T-helper 1 cell treated with Interleukin-12 subunit alpha and Interleukin-12 subunit beta and Interleukin-4 antibody, amounts not matched to agents 30 μg/mL and 1 μg/mL, for 36 hours (primary cell): Measurements from ENCODE around the gene HOXA2.

ENCODE experiments used
- H3K27ac Mint-ChIP-seq: one replicate; pipeline ENCODE4 v1.8.0; 2021; ENCODE audit warnings: mild to moderate bottlenecking, mixed read lengths
- H3K27me3 Mint-ChIP-seq: one replicate; pipeline ENCODE4 v1.8.0; 2021; ENCODE audit warnings: low read depth, mixed read lengths
- H3K36me3 Mint-ChIP-seq: one replicate; pipeline ENCODE4 v1.8.0; 2021; ENCODE audit warnings: low read depth, mixed read lengths
- H3K4me1 Mint-ChIP-seq: one replicate; pipeline ENCODE4 v1.8.0; 2021; ENCODE audit warnings: low read depth, mixed read lengths
- H3K4me3 Mint-ChIP-seq: one replicate; pipeline ENCODE4 v1.8.0; 2021; ENCODE audit warnings: mild to moderate bottlenecking, moderate library complexity, mixed read lengths
- H3K9me3 Mint-ChIP-seq: one replicate; pipeline ENCODE4 v1.8.0; 2021; ENCODE audit warnings: mixed read lengths

HOXA2 gene

GRCh38 chr7:27102581-27103442 is at the start of gene HOXA2:
Gene HOXA2 (minus strand): TSS chr7:27102683. CDS start chr7:27102500, 183 bp downstream.
- Mint-ChIP-seq H3K9me3 (no peaks in the 10 kb centered on the region), H3K27ac (no peak within 1 kb of the TSS), H3K27me3 (peaks cover 74% of the 10 kb centered on the region), H3K4me1 (peaks cover 8% of the 10 kb centered on the region), H3K36me3 (peaks cover 20% of the 10 kb centered on the region), H3K4me3 (no peak within 1 kb of the TSS)

GRCh38 chr7:27151341-27151930 is 49.0 kb upstream of the HOXA2 start:
- Mint-ChIP-seq H3K4me1 (peaks cover 17% of the 10 kb centered on the region), H3K4me3 (peak overlapping the region; percentile 65), H3K36me3 (peaks cover 3% of the 10 kb centered on the region), H3K27me3 (peaks cover 93% of the 10 kb centered on the region), H3K9me3 (no peaks in the 10 kb centered on the region), H3K27ac (peak overlapping the region; percentile 52)

- Mint-ChIP-seq H3K27me3 (peaks cover 94% of the 10 kb centered on the region), H3K4me3 (peak overlapping the region; percentile 65), H3K4me1 (peaks cover 17% of the 10 kb centered on the region), H3K27ac (peak overlapping the region; percentile 49), H3K9me3 (no peaks in the 10 kb centered on the region), H3K36me3 (peaks cover 3% of the 10 kb centered on the region)
These were observed 48.3 kb upstream of the HOXA2 start for GRCh38 chr7:27150568-27151340.

- Mint-ChIP-seq H3K4me1 (peaks cover 14% of the 10 kb centered on the region), H3K27ac (peak overlapping the region; percentile 49), H3K4me3 (peak overlapping the region; percentile 40), H3K27me3 (peaks cover 89% of the 10 kb centered on the region), H3K36me3 (no peaks in the 10 kb centered on the region), H3K9me3 (no peaks in the 10 kb centered on the region)
These were observed 47.5 kb upstream of the HOXA2 start for GRCh38 chr7:27149842-27150567.

GRCh38 chr7:27148756-27149641 is 46.5 kb upstream of the HOXA2 start:
- no peak overlapping the region for H3K27ac Mint-ChIP-seq

GRCh38 chr7:27148031-27148755 is 45.7 kb upstream of the HOXA2 start:
- Mint-ChIP-seq H3K4me3 (no peak overlapping the region), H3K9me3 (no peaks in the 10 kb centered on the region), H3K27me3 (peaks cover 72% of the 10 kb centered on the region), H3K4me1 (peaks cover 9% of the 10 kb centered on the region), H3K36me3 (no peaks in the 10 kb centered on the region), H3K27ac (no peak overlapping the region)

More at GRCh38 chr7:27148756-27149641, 46.5 kb upstream of the HOXA2 start:
- Mint-ChIP-seq H3K27me3 (peaks cover 80% of the 10 kb centered on the region), H3K9me3 (no peaks in the 10 kb centered on the region), H3K36me3 (no peaks in the 10 kb centered on the region), H3K4me1 (peaks cover 12% of the 10 kb centered on the region), H3K4me3 (no peak overlapping the region)

- Mint-ChIP-seq H3K9me3 (no peaks in the 10 kb centered on the region), H3K4me3 (no peak within 1 kb of the TSS), H3K4me1 (peaks cover 9% of the 10 kb centered on the region), H3K27me3 (peaks cover 66% of the 10 kb centered on the region), H3K36me3 (no peaks in the 10 kb centered on the region), H3K27ac (no peak within 1 kb of the TSS)
These were observed 44.9 kb upstream of the HOXA2 start, which contains the start of gene HOXA6 for GRCh38 chr7:27147199-27148030. Gene HOXA6 (minus strand): TSS chr7:27147774. CDS start chr7:27147749, 25 bp downstream.

GRCh38 chr7:27146491-27147198 is 44.2 kb upstream of the HOXA2 start:
- H3K4me1 Mint-ChIP-seq = peaks cover 7% of the 10 kb centered on the region
- no peaks in the 10 kb centered on the region for H3K36me3 Mint-ChIP-seq
- no peaks in the 10 kb centered on the region for H3K9me3 Mint-ChIP-seq
- no peak overlapping the region for H3K4me3 Mint-ChIP-seq
- no peak overlapping the region for H3K27ac Mint-ChIP-seq
- peaks cover 58% of the 10 kb centered on the region for H3K27me3 Mint-ChIP-seq

- Mint-ChIP-seq H3K9me3 (no peaks in the 10 kb centered on the region), H3K4me3 (no peak overlapping the region), H3K27me3 (peaks cover 52% of the 10 kb centered on the region), H3K27ac (no peak overlapping the region), H3K4me1 (peaks cover 3% of the 10 kb centered on the region), H3K36me3 (no peaks in the 10 kb centered on the region)
These were observed 43.5 kb upstream of the HOXA2 start for GRCh38 chr7:27145914-27146412.

- H3K4me3 Mint-ChIP-seq = no peak overlapping the region
- H3K4me1 Mint-ChIP-seq = peaks cover 2% of the 10 kb centered on the region
- H3K36me3 Mint-ChIP-seq = no peaks in the 10 kb centered on the region
- no peak overlapping the region for H3K27ac Mint-ChIP-seq
- peaks cover 45% of the 10 kb centered on the region for H3K27me3 Mint-ChIP-seq
- no peaks in the 10 kb centered on the region for H3K9me3 Mint-ChIP-seq
These were observed 42.9 kb upstream of the HOXA2 start for GRCh38 chr7:27145165-27145913.

GRCh38 chr7:27144781-27145164 is 42.3 kb upstream of the HOXA2 start:
- Mint-ChIP-seq H3K27ac (no peak overlapping the region), H3K9me3 (no peaks in the 10 kb centered on the region), H3K36me3 (no peaks in the 10 kb centered on the region), H3K4me3 (no peak overlapping the region), H3K27me3 (peaks cover 40% of the 10 kb centered on the region), H3K4me1 (peaks cover 2% of the 10 kb centered on the region)
